NT2/D1 (cell line): ENCODE data around the gene DYSF.

Source experiments
- YY1 ChIP-seq: IDR thresholded peaks from 2 replicates; pipeline ENCODE4 v1.6.1; 2011; ENCODE audit not compliant: insufficient read length, insufficient read depth
- ZNF274 ChIP-seq: IDR thresholded peaks from 2 replicates; pipeline ENCODE4 v1.6.1; 2011; ENCODE audit warnings: mild to moderate bottlenecking, low read depth, low read length

DNA sequence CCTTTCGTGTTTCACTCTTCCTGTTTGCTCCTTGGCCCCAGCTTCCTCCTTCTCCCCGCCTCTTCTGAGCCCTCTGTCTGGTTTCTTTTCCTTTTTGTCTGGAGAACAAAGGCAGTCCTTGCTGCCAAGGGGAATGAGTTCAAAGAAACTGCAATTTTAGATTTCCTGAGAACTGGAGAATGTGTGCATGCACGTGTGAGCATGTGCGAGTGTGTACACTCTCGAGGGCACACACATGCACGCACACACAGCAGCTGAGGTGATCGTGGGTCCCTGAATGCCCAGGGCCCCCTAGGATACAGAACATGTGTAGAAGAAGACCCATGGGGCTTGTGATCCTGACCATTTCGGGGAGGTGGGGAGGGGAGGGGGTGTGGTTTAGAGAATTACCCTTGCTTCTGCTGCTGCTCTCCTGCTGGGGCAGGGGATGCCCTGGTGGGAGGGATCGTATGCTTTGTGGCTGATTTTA, 151.8 kb downstream of the DYSF start:
- TF ChIP-seq YY1, result no peak
- TF ChIP-seq ZNF274, result no peak
